Neural progenitor cell (in vitro differentiated cells): ENCODE data around the gene COA6.

Experiments used
- CTCF ChIP-seq: fragments of 200-600 bp; sonication (generic); IDR thresholded peaks from 2 replicates; pipeline ENCODE4 v1.5.1; 2017; ENCODE audit warnings: antibody characterized with exemption, mild to moderate bottlenecking
- EZH2phosphoT487 ChIP-seq: fragments of 200-600 bp; sonication (generic); IDR thresholded peaks from 2 replicates; pipeline ENCODE4 v1.6.1; 2017; ENCODE audit warnings: antibody characterized with exemption

- TF ChIP-seq CTCF (no peak), EZH2phosphoT487 (no peak)
Observed at GRCh38 chr1:234372011-234372757, 1.1 kb upstream of the COA6 start.
